Left lung (tissue), 14 donors: Measurements from ENCODE around the gene ENPP7. TPM values are rescaled to one million over a fixed set of nuclear protein-coding genes. Genes with fewer than 3 reads are reported as not detected.

Experiments used
- ATAC-seq: fragments of 200-7000 bp; cut with Tn5 transposase; one replicate; pipeline ENCODE4 v1.9.1; 2020; ENCODE audit warnings: moderate library complexity
- DNase-seq, 4 donors: peaks; one replicate each; pipeline ENCODE4 v3.0.0-alpha.2; 2013 to 2020
- H3K27ac ChIP-seq, 2 donors: fragments of 200-600 bp; sonication (generic) in 1 of 2; one replicate each; pipeline versions ENCODE4 v1.5.0 to v1.8.0; 2020 to 2021
- H3K27me3 ChIP-seq, 2 donors: fragments of 200-600 bp; sonication (generic) in 1 of 2; one replicate each; pipeline versions ENCODE4 v1.5.0 to v1.8.0; 2020 to 2021
- H3K36me3 ChIP-seq, 2 donors: fragments of 200-600 bp; sonication (generic) in 1 of 2; one replicate each; pipeline versions ENCODE4 v1.5.0 to v1.8.0; 2020 to 2021
- H3K4me1 ChIP-seq, 2 donors: fragments of 200-600 bp; one replicate each; pipeline ENCODE4 v1.8.0; 2021
- H3K4me3 ChIP-seq, 2 donors: fragments of 200-600 bp; sonication (generic) in 1 of 2; one replicate each; pipeline versions ENCODE4 v1.5.0 to v1.8.0; 2020 to 2021; ENCODE audit warnings: mild to moderate bottlenecking in 1 of 2
- H3K9me3 ChIP-seq, 2 donors: fragments of 200-600 bp; sonication (generic) in 1 of 2; one replicate each; pipeline versions ENCODE4 v1.5.0 to v1.8.0; 2020 to 2021
- intact Hi-C, 2 donors: fragments of 100-400 bp; cut with DNase I; formaldehyde crosslinking; loops; one replicate each; pipeline versions ENCODE4 v1.11.2 to v1.14.2; 2022
- long read RNA-seq, 12 donors: library from polyadenylated mRNA in 2 of 12; unstranded in 2 of 12; transcript quantifications; one replicate each; pipeline ENCODE4 v2.0.0 and lab custom pipeline, GENCODE V29; 2019 to 2026
- polyA plus RNA-seq, 6 donors: library from polyadenylated mRNA; unstranded; fragments of 120-200 nt; gene quantifications; one replicate each; pipeline ENCODE4 v1.2.1, GENCODE V29; 2013; ENCODE audit not compliant: insufficient read length in 6 of 6
- total RNA-seq, 2 donors: library from RNA; stranded (reverse); fragmentation: NEBNext Ultra II Directional; extraction: Animal tissue kit (Norgen Biotek cat#: 25700); gene quantifications; one replicate each; pipeline ENCODE4 v1.2.1, GENCODE V29; 2021
- TF ChIP-seq, protein P1 (sequence below), 2 donors: fragments of 200-600 bp; sonication (generic) in 1 of 2; IDR thresholded peaks; one replicate each; pipeline versions ENCODE4 v1.5.0 to v1.8.0; 2021; ENCODE audit warnings: antibody characterized with exemption in 2 of 2
- donor health status: DM: no; HTN: yes; CAD: no.
- donor health status: DM: no; HTN: no; CAD: no.

The ENPP7 gene, protein sequence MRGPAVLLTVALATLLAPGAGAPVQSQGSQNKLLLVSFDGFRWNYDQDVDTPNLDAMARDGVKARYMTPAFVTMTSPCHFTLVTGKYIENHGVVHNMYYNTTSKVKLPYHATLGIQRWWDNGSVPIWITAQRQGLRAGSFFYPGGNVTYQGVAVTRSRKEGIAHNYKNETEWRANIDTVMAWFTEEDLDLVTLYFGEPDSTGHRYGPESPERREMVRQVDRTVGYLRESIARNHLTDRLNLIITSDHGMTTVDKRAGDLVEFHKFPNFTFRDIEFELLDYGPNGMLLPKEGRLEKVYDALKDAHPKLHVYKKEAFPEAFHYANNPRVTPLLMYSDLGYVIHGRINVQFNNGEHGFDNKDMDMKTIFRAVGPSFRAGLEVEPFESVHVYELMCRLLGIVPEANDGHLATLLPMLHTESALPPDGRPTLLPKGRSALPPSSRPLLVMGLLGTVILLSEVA
- under 1 TPM in 1 of 2 donors, not detected in 1; 0.18 TPM for total RNA-seq
- polyA plus RNA-seq: not detected
- long read RNA-seq, donor 1, partial matches to known transcripts: 0 of 2 reads
- long read RNA-seq, donor 1, other reads (novel, unspliced or antisense): 0 of 2 reads
- long read RNA-seq, donor 2: 0 reads
- long read RNA-seq, donor 3: 0 reads
- long read RNA-seq, donor 4: 0 reads
- long read RNA-seq, donor 5: 0 reads
- long read RNA-seq, donor 6: 0 reads
- long read RNA-seq, donor 7: 0 reads
- long read RNA-seq, donor 8, partial matches to known transcripts: 0 of 1 reads
- long read RNA-seq, donor 8, other reads (novel, unspliced or antisense): 0 of 1 reads
- long read RNA-seq, donor 9: 0 reads
- long read RNA-seq, donor 10: 0 reads
- long read RNA-seq, donor 11: 0 reads
- long read RNA-seq, donor 12: 0 reads

DNA sequence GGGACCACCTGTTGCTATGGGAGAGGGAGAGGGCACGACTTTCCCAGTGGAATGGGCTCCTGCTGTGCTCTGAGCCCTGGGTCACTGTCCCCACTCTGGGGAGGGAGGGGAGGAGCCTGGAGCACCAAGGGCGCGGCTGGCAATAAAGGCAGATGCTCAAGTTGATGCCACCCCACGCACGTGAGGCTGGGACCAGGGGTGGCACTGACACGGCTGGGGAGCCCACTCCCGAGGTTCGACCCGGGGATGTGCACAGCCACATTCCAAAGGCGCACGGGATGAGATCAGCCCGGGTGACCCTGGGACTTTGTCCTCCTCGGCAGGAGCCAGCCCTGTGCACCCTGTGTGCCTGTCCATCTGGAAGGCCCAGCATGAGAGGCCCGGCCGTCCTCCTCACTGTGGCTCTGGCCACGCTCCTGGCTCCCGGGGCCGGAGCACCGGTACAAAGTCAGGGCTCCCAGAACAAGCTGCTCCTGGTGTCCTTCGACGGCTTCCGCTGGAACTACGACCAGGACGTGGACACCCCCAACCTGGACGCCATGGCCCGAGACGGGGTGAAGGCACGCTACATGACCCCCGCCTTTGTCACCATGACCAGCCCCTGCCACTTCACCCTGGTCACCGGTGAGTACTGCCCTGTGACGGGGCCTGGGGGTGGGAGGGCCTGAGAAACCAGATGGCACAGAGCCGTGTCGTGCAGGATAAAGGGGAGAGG, at the start of gene ENPP7:
TSS of gene ENPP7 (plus strand) at position 175 of the 715 bp plus-strand sequence. CDS start at position 372, 197 bp downstream.
- Histone ChIP-seq H3K27ac (no peak within 1 kb of the TSS), H3K9me3 (no peaks in the 10 kb centered on the region), H3K36me3 (no peaks in the 10 kb centered on the region), H3K4me1 (peaks cover 0 to 22% of the 10 kb centered on the region in 2 donors), H3K4me3 (no peak within 1 kb of the TSS), H3K27me3 (no peaks in the 10 kb centered on the region)
- DNase-seq: no peak
- TF ChIP-seq, protein P1, sequence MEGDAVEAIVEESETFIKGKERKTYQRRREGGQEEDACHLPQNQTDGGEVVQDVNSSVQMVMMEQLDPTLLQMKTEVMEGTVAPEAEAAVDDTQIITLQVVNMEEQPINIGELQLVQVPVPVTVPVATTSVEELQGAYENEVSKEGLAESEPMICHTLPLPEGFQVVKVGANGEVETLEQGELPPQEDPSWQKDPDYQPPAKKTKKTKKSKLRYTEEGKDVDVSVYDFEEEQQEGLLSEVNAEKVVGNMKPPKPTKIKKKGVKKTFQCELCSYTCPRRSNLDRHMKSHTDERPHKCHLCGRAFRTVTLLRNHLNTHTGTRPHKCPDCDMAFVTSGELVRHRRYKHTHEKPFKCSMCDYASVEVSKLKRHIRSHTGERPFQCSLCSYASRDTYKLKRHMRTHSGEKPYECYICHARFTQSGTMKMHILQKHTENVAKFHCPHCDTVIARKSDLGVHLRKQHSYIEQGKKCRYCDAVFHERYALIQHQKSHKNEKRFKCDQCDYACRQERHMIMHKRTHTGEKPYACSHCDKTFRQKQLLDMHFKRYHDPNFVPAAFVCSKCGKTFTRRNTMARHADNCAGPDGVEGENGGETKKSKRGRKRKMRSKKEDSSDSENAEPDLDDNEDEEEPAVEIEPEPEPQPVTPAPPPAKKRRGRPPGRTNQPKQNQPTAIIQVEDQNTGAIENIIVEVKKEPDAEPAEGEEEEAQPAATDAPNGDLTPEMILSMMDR (IDR thresholded peaks at IDR 0.05): no peak
- no peak for ATAC-seq
- intact Hi-C loops: no loop called here

DNA sequence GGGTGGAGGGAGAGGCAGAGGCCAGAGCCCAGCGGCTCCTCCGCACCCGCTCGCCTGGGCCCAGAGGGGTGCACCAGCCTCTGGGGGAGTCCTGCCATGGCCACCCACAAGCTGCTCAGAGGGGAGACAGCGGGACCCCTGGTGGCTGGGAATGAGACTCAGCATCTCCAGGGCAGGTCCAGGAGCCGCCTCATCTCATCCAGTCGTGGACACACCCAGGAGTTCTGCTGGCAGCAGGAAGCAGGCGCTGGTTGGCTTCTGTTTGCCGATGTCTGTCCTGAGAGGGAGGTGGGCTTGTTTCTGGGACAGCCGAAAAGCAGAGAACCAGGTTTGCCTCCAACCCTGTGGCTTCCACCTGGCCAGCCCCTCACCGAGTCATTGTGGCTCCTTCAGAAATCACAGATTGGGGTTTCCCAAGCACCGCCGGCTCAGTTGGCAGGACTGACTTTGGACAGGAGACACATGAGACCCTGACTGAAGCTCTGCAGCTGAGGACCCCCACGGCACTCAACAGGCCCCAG, 49.6 kb upstream of the ENPP7 start:
- Histone ChIP-seq H3K36me3 (no peaks in the 10 kb centered on the region), H3K4me3 (no peak overlapping the region), H3K27ac (no peak overlapping the region), H3K4me1 (no peaks in the 10 kb centered on the region), H3K27me3 (peaks cover 0 to 53% of the 10 kb centered on the region in 2 donors), H3K9me3 (no peaks in the 10 kb centered on the region)
- DNase-seq: peak in 1 of 4 donors; percentile 50
- TF ChIP-seq, protein P1 (IDR thresholded peaks at IDR 0.05): no peak
- ATAC-seq: no peak
- intact Hi-C loops: no loop called here

DNA sequence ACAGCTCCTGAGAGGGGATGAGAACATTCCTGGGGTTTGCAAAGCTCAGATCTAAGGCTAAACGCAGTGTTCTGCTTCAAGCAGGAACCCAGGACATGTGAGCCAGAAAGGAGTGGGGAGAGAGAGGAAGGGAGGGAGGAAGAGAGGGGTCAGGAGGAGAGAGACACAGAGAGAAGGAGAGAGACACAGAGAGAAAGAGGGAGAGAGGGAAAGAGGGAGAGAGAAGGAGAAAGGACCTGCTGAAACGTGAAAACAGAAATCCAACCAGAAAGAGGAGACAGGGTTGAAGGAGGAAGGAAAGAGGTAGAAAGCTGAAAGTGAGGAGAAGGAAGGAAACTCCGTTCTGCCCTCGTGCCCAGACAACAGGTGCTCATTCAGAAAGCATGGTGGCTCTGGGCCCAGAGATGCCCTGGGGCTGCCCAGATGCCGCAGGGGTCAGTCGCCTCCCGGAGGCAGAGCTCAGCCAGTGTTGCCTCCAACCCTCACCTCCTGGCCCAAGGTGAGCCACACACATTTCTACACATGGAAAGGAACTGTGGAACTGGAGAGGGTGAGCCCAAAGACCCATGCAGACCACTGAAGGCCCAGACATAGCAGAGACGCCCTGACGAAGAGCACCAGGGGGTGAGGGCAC, 49.0 kb upstream of the ENPP7 start:
- intact Hi-C loops: no loop called here
- H3K4me1 ChIP-seq: no peaks in the 10 kb centered on the region

DNA sequence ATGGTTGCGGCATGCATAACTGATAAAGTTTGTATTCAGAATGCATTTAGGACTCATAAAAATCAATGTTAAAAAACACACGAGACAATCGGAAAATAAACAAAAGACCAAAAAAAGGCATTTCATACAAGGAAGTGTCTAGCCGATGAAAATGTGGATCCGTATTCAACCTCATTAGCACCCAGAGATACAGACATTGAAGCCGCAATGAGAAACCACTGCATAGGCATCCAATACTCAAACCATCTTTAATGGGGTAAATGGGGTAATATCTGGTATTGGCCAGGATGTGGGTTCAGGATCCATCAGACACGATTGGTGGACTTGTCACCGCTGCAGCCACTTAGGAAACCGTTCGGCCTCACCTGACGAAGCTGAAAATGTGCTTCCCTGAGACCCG, 47.4 kb upstream of the ENPP7 start:
- Histone ChIP-seq H3K4me3 (no peak overlapping the region), H3K4me1 (no peaks in the 10 kb centered on the region), H3K36me3 (no peaks in the 10 kb centered on the region), H3K9me3 (no peaks in the 10 kb centered on the region), H3K27me3 (peaks cover 0 to 63% of the 10 kb centered on the region in 2 donors), H3K27ac (no peak overlapping the region)
- no peak for ATAC-seq
- DNase-seq: no peak
- intact Hi-C loops: no loop called here
- TF ChIP-seq, protein P1 (IDR thresholded peaks at IDR 0.05): no peak

More for the DNA sequence above, 49.0 kb upstream of the ENPP7 start:
- TF ChIP-seq, protein P1 (IDR thresholded peaks at IDR 0.05): no peak
- H3K27ac ChIP-seq: no peak overlapping the region
- H3K4me3 ChIP-seq: no peak overlapping the region
- H3K36me3 ChIP-seq: no peaks in the 10 kb centered on the region
- DNase-seq: peak in 1 of 4 donors; percentile 21
- no peaks in the 10 kb centered on the region for H3K9me3 ChIP-seq
- peaks cover 0 to 59% of the 10 kb centered on the region in 2 donors for H3K27me3 ChIP-seq
- no peak for ATAC-seq
